KBM-7 (cell line): ENCODE data around the gene CXorf65.
A peak's percentile ranks its signal among the peaks of the same experiment; 100 is the strongest.

Experiments
- DNase-seq: peaks from one replicate; pipeline ENCODE4 v3.0.0-alpha.2; 2015
- in situ Hi-C: fragments of 300-500 bp; cut with MboI; formaldehyde crosslinking; loops from 2 replicates; pipeline ENCODE4 v1.14.3; 2020; ENCODE audit warnings: low sequenced_read_pairs, low pct_unique_long_range_greater_than_20kb, mixed read lengths

CXorf65 gene

GRCh38 chrX:71106427-71106826 is at the start of gene CXorf65:
CXorf65 (minus strand) TSS chrX:71106740; CDS start chrX:71106556, 184 bp downstream.
- DNase-seq: no peak
- in situ Hi-C loops: no loop called here

GRCh38 chrX:71154641-71155040 is 48.1 kb upstream of the CXorf65 start:
- DNase-seq: no peak
- in situ Hi-C loops: loop anchor here (25.0 kb wide), 1 partner anchor 392 kb away; no protein-coding TSS in a partner anchor

- DNase-seq: no peak
- in situ Hi-C loops: loop anchor here (25.0 kb wide), 1 partner anchor 392 kb away; no protein-coding TSS in a partner anchor
These were observed 47.7 kb upstream of the CXorf65 start for GRCh38 chrX:71154196-71154595.

GRCh38 chrX:71151366-71151765 is 44.8 kb upstream of the CXorf65 start:
- no peak for DNase-seq
- in situ Hi-C loops: loop anchor here (25.0 kb wide), 1 partner anchor 389 kb away; no protein-coding TSS in a partner anchor

- no peak for DNase-seq
- in situ Hi-C loops: no loop called here
These were observed 41.7 kb upstream of the CXorf65 start for GRCh38 chrX:71148278-71148663.

GRCh38 chrX:71147496-71148277 is 41.1 kb upstream of the CXorf65 start:
- DNase-seq: no peak
- in situ Hi-C loops: no loop called here

GRCh38 chrX:71144651-71145050 is 38.1 kb upstream of the CXorf65 start, which contains the start of gene NLGN3:
NLGN3 (plus strand) TSS chrX:71144841; CDS start chrX:71147750, 2,909 bp downstream.
- DNase-seq: no peak

GRCh38 chrX:71143508-71143907 is 37.0 kb upstream of the CXorf65 start:
- in situ Hi-C loops: no loop called here
- DNase-seq: no peak

More at GRCh38 chrX:71144651-71145050, 38.1 kb upstream of the CXorf65 start, which contains the start of gene NLGN3:
- in situ Hi-C loops: no loop called here

- in situ Hi-C loops: no loop called here
- no peak for DNase-seq
These were observed 33.9 kb upstream of the CXorf65 start for GRCh38 chrX:71140440-71140839.

- no peak for DNase-seq
- in situ Hi-C loops: no loop called here
These were observed 25.0 kb upstream of the CXorf65 start for GRCh38 chrX:71131510-71131909.

- in situ Hi-C loops: no loop called here
- peak; percentile 91 for DNase-seq
These were observed 22.6 kb upstream of the CXorf65 start for GRCh38 chrX:71128915-71129765.

GRCh38 chrX:71128166-71128833 is 21.8 kb upstream of the CXorf65 start:
- in situ Hi-C loops: no loop called here
- DNase-seq: no peak

- no peak for DNase-seq
These were observed 12.5 kb upstream of the CXorf65 start for GRCh38 chrX:71118985-71119535.

GRCh38 chrX:71118032-71118984 is 11.8 kb upstream of the CXorf65 start, which contains the start of gene MED12:
MED12 (plus strand) TSS chrX:71118596; CDS start chrX:71118755, 159 bp downstream.
- DNase-seq: peak; percentile 87
- in situ Hi-C loops: no loop called here

More at GRCh38 chrX:71118985-71119535, 12.5 kb upstream of the CXorf65 start:
- in situ Hi-C loops: no loop called here

GRCh38 chrX:71117358-71117757 is 10.8 kb upstream of the CXorf65 start:
- DNase-seq: no peak

GRCh38 chrX:71111921-71112431 is 5.4 kb upstream of the CXorf65 start:
- in situ Hi-C loops: no loop called here

More at GRCh38 chrX:71117358-71117757, 10.8 kb upstream of the CXorf65 start:
- in situ Hi-C loops: no loop called here

GRCh38 chrX:71111141-71111843 is 4.8 kb upstream of the CXorf65 start, which contains the start of gene IL2RG:
IL2RG (minus strand) TSS chrX:71111577; CDS start chrX:71111539, 38 bp downstream.
- DNase-seq: peak; percentile 80
- in situ Hi-C loops: no loop called here

More at GRCh38 chrX:71111921-71112431, 5.4 kb upstream of the CXorf65 start:
- DNase-seq: peak; percentile 58
